Neural progenitor cell (in vitro differentiated cells): ENCODE data around the gene KIF21B. TPM values are rescaled to one million over a fixed set of nuclear protein-coding genes. Genes with fewer than 3 reads are reported as not detected.

Experiments used
- DNase-seq: peaks from one replicate; pipeline ENCODE4 v3.0.0-alpha.2; 2016; ENCODE audit warnings: low spot score
- H2AFZ ChIP-seq: fragments of 200-600 bp; sonication (generic); replicated peaks from 2 replicates; pipeline ENCODE4 v1.6.1; 2016; ENCODE audit warnings: antibody characterized with exemption
- H3F3A ChIP-seq: fragments of 200-600 bp; sonication (generic); 2 replicates; pipeline ENCODE4 v1.6.1; 2016; ENCODE audit warnings: antibody characterized with exemption, low read depth
- H3K27ac ChIP-seq: fragments of 200-600 bp; sonication (generic); 2 replicates; pipeline ENCODE4 v1.5.1; 2016; ENCODE audit warnings: mild to moderate bottlenecking
- H3K27me3 ChIP-seq: fragments of 200-600 bp; sonication (generic); 2 replicates; pipeline ENCODE4 v1.6.1; 2016; ENCODE audit warnings: mild to moderate bottlenecking, moderate library complexity
- H3K36me3 ChIP-seq: fragments of 200-600 bp; sonication (generic); 2 replicates; pipeline ENCODE4 v1.5.1; 2016
- H3K4me1 ChIP-seq: fragments of 200-600 bp; sonication (generic); 2 replicates; pipeline ENCODE4 v1.6.1; 2016; ENCODE audit warnings: mixed run types
- H3K4me2 ChIP-seq: fragments of 200-600 bp; sonication (generic); 2 replicates; pipeline ENCODE4 v1.6.1; 2016
- H3K4me3 ChIP-seq: fragments of 200-600 bp; sonication (generic); 2 replicates; pipeline ENCODE4 v1.5.1; 2016
- H3K79me2 ChIP-seq: fragments of 200-600 bp; sonication (generic); 2 replicates; pipeline ENCODE4 v1.6.1; 2016; ENCODE audit warnings: low read depth
- H3K9ac ChIP-seq: fragments of 200-600 bp; sonication (generic); 2 replicates; pipeline ENCODE4 v1.6.1; 2016
- H3K9me3 ChIP-seq: fragments of 200-600 bp; sonication (generic); 2 replicates; pipeline ENCODE4 v1.5.1; 2016; ENCODE audit warnings: low read depth
- H4K20me1 ChIP-seq: fragments of 200-600 bp; sonication (generic); 2 replicates; pipeline ENCODE4 v1.6.1; 2016; ENCODE audit warnings: low read depth
- H3K27ac Mint-ChIP-seq: 3 replicates; pipeline ENCODE4 v1.8.0; 2021; ENCODE audit warnings: mixed read lengths
- H3K27me3 Mint-ChIP-seq: 2 replicates; pipeline ENCODE4 v1.8.0; 2022; ENCODE audit warnings: low read depth, mild to moderate bottlenecking, inconsistent platforms, moderate library complexity, mixed read lengths; ENCODE audit not compliant: insufficient read depth
- H3K36me3 Mint-ChIP-seq: 3 replicates; pipeline ENCODE4 v1.8.0; 2021; ENCODE audit warnings: mixed read lengths
- H3K4me1 Mint-ChIP-seq: 3 replicates; pipeline ENCODE4 v1.8.0; 2021; ENCODE audit warnings: mixed read lengths
- H3K4me3 Mint-ChIP-seq: 3 replicates; pipeline ENCODE4 v1.8.0; 2021; ENCODE audit warnings: mild to moderate bottlenecking, moderate library complexity, mixed read lengths
- H3K9me3 Mint-ChIP-seq: 3 replicates; pipeline ENCODE4 v1.8.0; 2020; ENCODE audit warnings: mixed read lengths
- CTCF ChIP-seq: fragments of 200-600 bp; sonication (generic); IDR thresholded peaks from 2 replicates; pipeline ENCODE4 v1.5.1; 2017; ENCODE audit warnings: antibody characterized with exemption, mild to moderate bottlenecking
- EZH2 ChIP-seq: fragments of 200-600 bp; sonication (generic); IDR thresholded peaks from 2 replicates; pipeline ENCODE4 v1.6.1; 2017; ENCODE audit warnings: antibody characterized with exemption, mild to moderate bottlenecking, moderate library complexity
- EZH2phosphoT487 ChIP-seq: fragments of 200-600 bp; sonication (generic); IDR thresholded peaks from 2 replicates; pipeline ENCODE4 v1.6.1; 2017; ENCODE audit warnings: antibody characterized with exemption
- total RNA-seq: library from RNA; depleted of rRNA; stranded (reverse); fragments of >200 nt; gene quantifications from 2 replicates; pipeline ENCODE4 v1.2.3, GENCODE V29; 2015; ENCODE audit warnings: low replicate concordance

KIF21B gene
- total RNA-seq, 1 donor from 2014 or later = 6.4 TPM

GRCh38 chr1:200989337-200989736 lies 34.2 kb downstream of the KIF21B start:
- Histone ChIP-seq H3K9me3 (no peaks in the 10 kb centered on the region), H3K27ac (no peak overlapping the region), H3K4me3 (no peak overlapping the region), H2AFZ (no peak overlapping the region), H4K20me1 (no peaks in the 10 kb centered on the region), H3K36me3 (no peaks in the 10 kb centered on the region), H3K9ac (no peak overlapping the region), H3K4me1 (no peaks in the 10 kb centered on the region), H3K27me3 (no peaks in the 10 kb centered on the region), H3F3A (no peaks in the 10 kb centered on the region), H3K79me2 (no peaks in the 10 kb centered on the region), H3K4me2 (no peak overlapping the region)
- Mint-ChIP-seq H3K36me3 (peaks cover 14% of the 10 kb centered on the region), H3K27ac (no peak overlapping the region), H3K4me3 (no peak overlapping the region), H3K27me3 (peaks cover 2% of the 10 kb centered on the region), H3K4me1 (no peaks in the 10 kb centered on the region), H3K9me3 (no peaks in the 10 kb centered on the region)
- DNase-seq = no peak
- TF ChIP-seq EZH2 (no peak), EZH2phosphoT487 (no peak)

- Histone ChIP-seq H2AFZ (no peak overlapping the region), H3K27ac (no peak overlapping the region), H4K20me1 (no peaks in the 10 kb centered on the region), H3K9ac (no peak overlapping the region), H3K79me2 (no peaks in the 10 kb centered on the region), H3K4me1 (no peaks in the 10 kb centered on the region), H3K4me3 (no peak overlapping the region), H3K9me3 (no peaks in the 10 kb centered on the region), H3K27me3 (no peaks in the 10 kb centered on the region), H3K4me2 (no peak overlapping the region), H3K36me3 (no peaks in the 10 kb centered on the region), H3F3A (no peaks in the 10 kb centered on the region)
- peaks cover 2% of the 10 kb centered on the region for H3K27me3 Mint-ChIP-seq
- peaks cover 14% of the 10 kb centered on the region for H3K36me3 Mint-ChIP-seq
- no peak for TF ChIP-seq EZH2
- TF ChIP-seq EZH2phosphoT487 = no peak
- no peak for TF ChIP-seq CTCF
- H3K4me3 Mint-ChIP-seq = no peak overlapping the region
- H3K27ac Mint-ChIP-seq = peak overlapping the region; percentile 66
- no peaks in the 10 kb centered on the region for H3K4me1 Mint-ChIP-seq
- H3K9me3 Mint-ChIP-seq = no peaks in the 10 kb centered on the region
- DNase-seq = no peak
Observed at GRCh38 chr1:200988693-200989092, 34.8 kb downstream of the KIF21B start.

DNA sequence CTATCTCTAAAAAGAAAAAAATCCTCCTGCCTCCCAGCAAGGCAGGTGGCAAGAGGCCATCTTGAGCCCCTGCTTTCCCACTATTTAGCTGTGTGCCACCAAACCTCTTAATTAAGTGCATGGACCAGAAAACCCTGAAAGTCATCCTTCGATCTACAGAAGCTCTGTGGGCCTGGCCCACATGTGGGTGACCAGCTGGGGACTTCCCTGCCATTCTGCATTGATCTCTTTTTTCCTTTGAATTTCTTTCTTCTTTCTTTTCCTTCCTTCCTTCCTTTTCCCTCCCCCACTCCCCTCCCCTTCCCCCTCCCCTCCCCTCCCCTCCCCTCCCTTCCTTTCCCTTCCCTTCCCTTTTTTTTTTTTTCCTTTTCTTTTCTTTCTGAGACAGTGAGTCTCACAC lies 38.0 kb downstream of the KIF21B start:
- DNase-seq = no peak
- no peak overlapping the region for H3K4me3 Mint-ChIP-seq
- H3K27me3 Mint-ChIP-seq = peaks cover 9% of the 10 kb centered on the region
- H3K4me3 ChIP-seq = no peak overlapping the region
- peaks cover 1% of the 10 kb centered on the region for H3K9me3 Mint-ChIP-seq
- no peaks in the 10 kb centered on the region for H3K4me1 ChIP-seq
- H3K4me1 Mint-ChIP-seq = no peaks in the 10 kb centered on the region
- no peaks in the 10 kb centered on the region for H3K27me3 ChIP-seq
- no peaks in the 10 kb centered on the region for H3K79me2 ChIP-seq
- no peak overlapping the region for H3K27ac ChIP-seq
- H3K36me3 Mint-ChIP-seq = peaks cover 18% of the 10 kb centered on the region
- no peak for TF ChIP-seq EZH2phosphoT487
- TF ChIP-seq EZH2 = no peak
- no peak for TF ChIP-seq CTCF
- H2AFZ ChIP-seq = no peak overlapping the region
- H3K9ac ChIP-seq = no peak overlapping the region
- no peak overlapping the region for H3K27ac Mint-ChIP-seq
- no peaks in the 10 kb centered on the region for H3F3A ChIP-seq
- H3K36me3 ChIP-seq = no peaks in the 10 kb centered on the region
- no peaks in the 10 kb centered on the region for H3K9me3 ChIP-seq
- H4K20me1 ChIP-seq = no peaks in the 10 kb centered on the region
- H3K4me2 ChIP-seq = no peak overlapping the region

- Histone ChIP-seq H4K20me1 (no peaks in the 10 kb centered on the region), H3K27me3 (no peaks in the 10 kb centered on the region), H3K9ac (no peak overlapping the region), H3K4me1 (no peaks in the 10 kb centered on the region), H3K9me3 (no peaks in the 10 kb centered on the region), H3F3A (no peaks in the 10 kb centered on the region), H3K4me2 (no peak overlapping the region), H2AFZ (no peak overlapping the region), H3K36me3 (no peaks in the 10 kb centered on the region), H3K4me3 (no peak overlapping the region), H3K27ac (no peak overlapping the region), H3K79me2 (no peaks in the 10 kb centered on the region)
- Mint-ChIP-seq H3K9me3 (peaks cover 10% of the 10 kb centered on the region), H3K27me3 (peaks cover 10% of the 10 kb centered on the region), H3K36me3 (peaks cover 23% of the 10 kb centered on the region), H3K4me3 (no peak overlapping the region), H3K4me1 (no peaks in the 10 kb centered on the region), H3K27ac (peak overlapping the region; percentile 70)
- DNase-seq = no peak
- TF ChIP-seq EZH2phosphoT487 (no peak), CTCF (no peak), EZH2 (no peak)
Observed at GRCh38 chr1:200983035-200983561, 40.4 kb downstream of the KIF21B start.
